Measurements from ENCODE around the gene ACVR1B.
"Not testable (repeated sequence)": the region's sequence is repeated elsewhere in the genome, so short reads cannot be mapped to it uniquely, and the experiment has no call there.

- TF ChIP-seq, protein P1, sequence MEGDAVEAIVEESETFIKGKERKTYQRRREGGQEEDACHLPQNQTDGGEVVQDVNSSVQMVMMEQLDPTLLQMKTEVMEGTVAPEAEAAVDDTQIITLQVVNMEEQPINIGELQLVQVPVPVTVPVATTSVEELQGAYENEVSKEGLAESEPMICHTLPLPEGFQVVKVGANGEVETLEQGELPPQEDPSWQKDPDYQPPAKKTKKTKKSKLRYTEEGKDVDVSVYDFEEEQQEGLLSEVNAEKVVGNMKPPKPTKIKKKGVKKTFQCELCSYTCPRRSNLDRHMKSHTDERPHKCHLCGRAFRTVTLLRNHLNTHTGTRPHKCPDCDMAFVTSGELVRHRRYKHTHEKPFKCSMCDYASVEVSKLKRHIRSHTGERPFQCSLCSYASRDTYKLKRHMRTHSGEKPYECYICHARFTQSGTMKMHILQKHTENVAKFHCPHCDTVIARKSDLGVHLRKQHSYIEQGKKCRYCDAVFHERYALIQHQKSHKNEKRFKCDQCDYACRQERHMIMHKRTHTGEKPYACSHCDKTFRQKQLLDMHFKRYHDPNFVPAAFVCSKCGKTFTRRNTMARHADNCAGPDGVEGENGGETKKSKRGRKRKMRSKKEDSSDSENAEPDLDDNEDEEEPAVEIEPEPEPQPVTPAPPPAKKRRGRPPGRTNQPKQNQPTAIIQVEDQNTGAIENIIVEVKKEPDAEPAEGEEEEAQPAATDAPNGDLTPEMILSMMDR (IDR thresholded peaks at IDR 0.05) = not testable (repeated sequence)
- TF ChIP-seq POLR2A (IDR thresholded peaks at IDR 0.05) = not testable (repeated sequence)
Measured at GRCh38 chr12:51979306-51979705, 27.8 kb downstream of the ACVR1B start.

Data from prostate gland (tissue), 2 donors.